ENCODE measurements around the gene CTDNEP1.

The CTDNEP1 gene

GRCh38 chr17:7289256-7290032 lies 37.9 kb upstream of the CTDNEP1 start:
- no peak overlapping the region for H3K27ac ChIP-seq (ENCODE audit: low read length)
- H3K4me1 ChIP-seq (ENCODE audit: control insufficient read depth, low read depth, low read length), result no peaks in the 10 kb centered on the region
- H3K27me3 ChIP-seq (ENCODE audit: control insufficient read depth, insufficient read depth, low read length), result peaks cover 22% of the 10 kb centered on the region
- H3K9ac ChIP-seq (ENCODE audit: low read length), result no peak overlapping the region
- no peak overlapping the region for H3K4me3 ChIP-seq (ENCODE audit: low read length)
- H3K9me3 ChIP-seq (ENCODE audit: control insufficient read depth, low read depth, low read length), result no peaks in the 10 kb centered on the region
- peaks cover 3% of the 10 kb centered on the region for H3K36me3 ChIP-seq (ENCODE audit: control insufficient read depth, low read depth, low read length)

GRCh38 chr17:7285679-7286078 lies 34.1 kb upstream of the CTDNEP1 start:
- no peak overlapping the region for H3K4me3 ChIP-seq (ENCODE audit: low read length)
- no peaks in the 10 kb centered on the region for H3K9me3 ChIP-seq (ENCODE audit: control insufficient read depth, low read depth, low read length)
- peaks cover 13% of the 10 kb centered on the region for H3K27me3 ChIP-seq (ENCODE audit: control insufficient read depth, insufficient read depth, low read length)
- peaks cover 3% of the 10 kb centered on the region for H3K36me3 ChIP-seq (ENCODE audit: control insufficient read depth, low read depth, low read length)
- no peak overlapping the region for H3K9ac ChIP-seq (ENCODE audit: low read length)
- peaks cover 3% of the 10 kb centered on the region for H3K4me1 ChIP-seq (ENCODE audit: control insufficient read depth, low read depth, low read length)
- no peak overlapping the region for H3K27ac ChIP-seq (ENCODE audit: low read length)

DNA sequence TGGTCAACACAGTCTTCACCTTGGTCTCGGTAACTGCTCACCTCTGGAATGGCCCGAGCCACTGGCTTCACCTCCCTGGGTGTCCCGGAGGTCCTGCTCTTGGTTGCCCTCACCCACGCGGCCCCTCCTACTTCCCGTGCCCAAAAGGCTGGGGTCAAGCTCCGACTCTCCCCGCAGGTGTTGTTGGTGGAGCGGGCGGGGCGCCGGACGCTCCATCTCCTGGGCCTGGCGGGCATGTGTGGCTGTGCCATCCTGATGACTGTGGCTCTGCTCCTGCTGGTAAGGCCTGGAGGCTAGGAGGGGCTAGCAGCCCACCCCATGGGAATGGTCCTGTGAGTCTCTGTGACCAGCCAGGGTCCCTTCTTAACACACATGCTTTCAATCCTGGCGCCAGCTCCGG lies 33.4 kb upstream of the CTDNEP1 start:
- H3K36me3 ChIP-seq (ENCODE audit: control insufficient read depth, low read depth, low read length), result peaks cover 3% of the 10 kb centered on the region
- no peak overlapping the region for H3K27ac ChIP-seq (ENCODE audit: low read length)
- H3K27me3 ChIP-seq (ENCODE audit: control insufficient read depth, insufficient read depth, low read length), result peaks cover 13% of the 10 kb centered on the region
- H3K4me1 ChIP-seq (ENCODE audit: control insufficient read depth, low read depth, low read length), result peaks cover 8% of the 10 kb centered on the region
- H3K9ac ChIP-seq (ENCODE audit: low read length), result no peak overlapping the region
- H3K9me3 ChIP-seq (ENCODE audit: control insufficient read depth, low read depth, low read length), result no peaks in the 10 kb centered on the region
- H3K4me3 ChIP-seq (ENCODE audit: low read length), result no peak overlapping the region

- Histone ChIP-seq H3K4me3 (ENCODE audit: low read length) (no peak overlapping the region), H3K27me3 (ENCODE audit: control insufficient read depth, insufficient read depth, low read length) (peaks cover 13% of the 10 kb centered on the region), H3K27ac (ENCODE audit: low read length) (no peak overlapping the region), H3K9ac (ENCODE audit: low read length) (no peak overlapping the region), H3K4me1 (ENCODE audit: control insufficient read depth, low read depth, low read length) (peaks cover 10% of the 10 kb centered on the region), H3K9me3 (ENCODE audit: control insufficient read depth, low read depth, low read length) (no peaks in the 10 kb centered on the region), H3K36me3 (ENCODE audit: control insufficient read depth, low read depth, low read length) (peaks cover 3% of the 10 kb centered on the region)
Observed at GRCh38 chr17:7283471-7284216, 32.1 kb upstream of the CTDNEP1 start.

GRCh38 chr17:7282752-7283321 lies 31.3 kb upstream of the CTDNEP1 start:
- Histone ChIP-seq H3K9me3 (ENCODE audit: control insufficient read depth, low read depth, low read length) (no peaks in the 10 kb centered on the region), H3K27ac (ENCODE audit: low read length) (no peak overlapping the region), H3K36me3 (ENCODE audit: control insufficient read depth, low read depth, low read length) (peaks cover 3% of the 10 kb centered on the region), H3K9ac (ENCODE audit: low read length) (no peak overlapping the region), H3K4me3 (ENCODE audit: low read length) (peak overlapping the region; percentile 61), H3K27me3 (ENCODE audit: control insufficient read depth, insufficient read depth, low read length) (peaks cover 13% of the 10 kb centered on the region), H3K4me1 (ENCODE audit: control insufficient read depth, low read depth, low read length) (peaks cover 10% of the 10 kb centered on the region)

- H3K4me1 ChIP-seq (ENCODE audit: control insufficient read depth, low read depth, low read length), result peaks cover 10% of the 10 kb centered on the region
- H3K36me3 ChIP-seq (ENCODE audit: control insufficient read depth, low read depth, low read length), result peaks cover 3% of the 10 kb centered on the region
- no peak overlapping the region for H3K27ac ChIP-seq (ENCODE audit: low read length)
- H3K9me3 ChIP-seq (ENCODE audit: control insufficient read depth, low read depth, low read length), result no peaks in the 10 kb centered on the region
- H3K9ac ChIP-seq (ENCODE audit: low read length), result peak overlapping the region; percentile 49
- peaks cover 13% of the 10 kb centered on the region for H3K27me3 ChIP-seq (ENCODE audit: control insufficient read depth, insufficient read depth, low read length)
- peak overlapping the region; percentile 61 for H3K4me3 ChIP-seq (ENCODE audit: low read length)
Observed at GRCh38 chr17:7281953-7282751, 30.6 kb upstream of the CTDNEP1 start.

DNA sequence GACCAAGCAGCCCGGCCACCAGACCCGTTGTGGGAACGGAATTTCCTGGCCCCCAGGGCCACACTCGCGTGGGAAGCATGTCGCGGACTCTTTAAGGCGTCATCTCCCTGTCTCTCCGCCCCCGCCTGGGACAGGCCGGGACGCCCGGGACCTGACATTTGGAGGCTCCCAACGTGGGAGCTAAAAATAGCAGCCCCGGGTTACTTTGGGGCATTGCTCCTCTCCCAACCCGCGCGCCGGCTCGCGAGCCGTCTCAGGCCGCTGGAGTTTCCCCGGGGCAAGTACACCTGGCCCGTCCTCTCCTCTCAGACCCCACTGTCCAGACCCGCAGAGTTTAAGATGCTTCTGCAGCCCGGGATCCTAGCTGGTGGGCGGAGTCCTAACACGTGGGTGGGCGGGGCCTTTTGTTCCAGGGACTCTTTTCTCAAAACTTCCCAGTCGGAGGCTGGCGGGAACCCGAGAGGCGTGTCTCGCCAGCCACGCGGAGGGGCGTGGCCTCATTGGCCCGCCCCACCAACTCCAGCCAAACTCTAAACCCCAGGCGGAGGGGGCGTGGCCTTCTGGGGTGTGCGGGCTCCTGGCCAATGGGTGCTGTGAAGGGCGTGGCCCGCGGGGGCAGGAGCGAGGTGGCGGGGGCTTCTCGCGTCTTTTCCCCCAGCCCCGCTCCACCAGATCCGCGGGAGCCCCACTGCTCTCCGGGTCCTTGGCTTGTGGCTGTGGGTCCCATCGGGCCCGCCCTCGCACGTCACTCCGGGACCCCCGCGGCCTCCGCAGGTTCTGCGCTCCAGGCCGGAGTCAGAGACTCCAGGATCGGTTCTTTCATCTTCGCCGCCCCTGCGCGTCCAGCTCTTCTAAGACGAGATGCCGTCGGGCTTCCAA lies 29.8 kb upstream of the CTDNEP1 start, which contains the start of gene SLC2A4:
SLC2A4 (plus strand) TSS at position 645 of the 879 bp plus-strand sequence; CDS start at position 862, 217 bp downstream.
- Histone ChIP-seq H3K9me3 (ENCODE audit: control insufficient read depth, low read depth, low read length) (no peaks in the 10 kb centered on the region), H3K9ac (ENCODE audit: low read length) (peak within 1 kb of the TSS; percentile 64), H3K27me3 (ENCODE audit: control insufficient read depth, insufficient read depth, low read length) (peaks cover 13% of the 10 kb centered on the region), H3K4me1 (ENCODE audit: control insufficient read depth, low read depth, low read length) (peaks cover 10% of the 10 kb centered on the region), H3K36me3 (ENCODE audit: control insufficient read depth, low read depth, low read length) (peaks cover 3% of the 10 kb centered on the region), H3K27ac (ENCODE audit: low read length) (no peak within 1 kb of the TSS), H3K4me3 (ENCODE audit: low read length) (peak within 1 kb of the TSS; percentile 61)

DNA sequence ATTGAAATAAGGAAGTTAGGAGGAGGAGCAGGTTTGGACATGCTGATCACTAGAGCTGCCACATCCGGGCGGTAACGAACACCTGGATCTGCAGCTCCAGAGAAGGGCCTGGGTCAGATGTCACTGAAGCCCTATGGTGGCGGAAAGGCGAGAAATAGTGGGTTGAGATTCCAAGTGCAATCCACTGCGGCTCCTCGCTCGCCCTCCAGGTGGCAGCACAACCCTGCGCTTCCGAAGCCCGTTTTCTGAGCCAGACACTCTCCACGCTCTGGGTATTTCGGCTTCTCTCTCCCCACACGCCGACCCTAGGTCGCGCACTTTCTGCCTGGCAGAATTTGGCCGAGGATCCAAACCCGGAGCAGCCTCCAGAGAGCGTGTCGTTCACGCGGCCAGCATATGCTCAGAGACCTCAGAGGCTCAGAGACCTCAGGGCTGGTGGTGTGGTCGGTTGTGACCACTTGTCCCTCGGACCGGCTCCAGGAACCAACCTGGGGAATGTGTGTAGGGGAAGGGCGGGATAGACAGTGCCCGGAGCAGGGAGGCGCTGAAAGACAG lies 29.1 kb upstream of the CTDNEP1 start:
- Histone ChIP-seq H3K36me3 (ENCODE audit: control insufficient read depth, low read depth, low read length) (peaks cover 3% of the 10 kb centered on the region), H3K27me3 (ENCODE audit: control insufficient read depth, insufficient read depth, low read length) (peaks cover 13% of the 10 kb centered on the region), H3K27ac (ENCODE audit: low read length) (no peak overlapping the region), H3K4me1 (ENCODE audit: control insufficient read depth, low read depth, low read length) (peaks cover 10% of the 10 kb centered on the region), H3K4me3 (ENCODE audit: low read length) (peak overlapping the region; percentile 61), H3K9me3 (ENCODE audit: control insufficient read depth, low read depth, low read length) (no peaks in the 10 kb centered on the region), H3K9ac (ENCODE audit: low read length) (peak overlapping the region; percentile 64)

DNA sequence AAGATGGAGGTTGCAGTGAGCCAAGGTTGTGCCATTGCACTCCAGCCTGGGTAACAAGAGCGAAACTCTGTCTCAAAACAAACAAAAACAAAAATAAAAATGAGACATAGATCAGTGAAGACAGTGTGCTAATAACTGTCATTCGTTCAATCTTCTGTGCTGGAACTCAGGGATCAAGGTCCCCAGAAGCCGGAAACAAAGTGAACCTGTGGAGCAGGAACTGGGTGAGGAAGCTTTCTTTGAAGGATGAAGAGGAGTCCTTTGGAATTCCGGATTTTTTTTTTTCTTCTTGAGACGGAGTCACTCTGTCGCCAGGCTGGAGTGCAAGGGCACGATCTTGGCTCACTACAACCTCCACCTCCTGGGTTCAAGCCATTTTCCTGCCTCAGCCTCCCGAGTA lies 27.9 kb upstream of the CTDNEP1 start:
- no peak overlapping the region for H3K4me3 ChIP-seq (ENCODE audit: low read length)
- H3K9me3 ChIP-seq (ENCODE audit: control insufficient read depth, low read depth, low read length), result no peaks in the 10 kb centered on the region
- H3K27ac ChIP-seq (ENCODE audit: low read length), result no peak overlapping the region
- H3K36me3 ChIP-seq (ENCODE audit: control insufficient read depth, low read depth, low read length), result no peaks in the 10 kb centered on the region
- H3K27me3 ChIP-seq (ENCODE audit: control insufficient read depth, insufficient read depth, low read length), result peaks cover 13% of the 10 kb centered on the region
- no peak overlapping the region for H3K9ac ChIP-seq (ENCODE audit: low read length)
- H3K4me1 ChIP-seq (ENCODE audit: control insufficient read depth, low read depth, low read length), result peaks cover 10% of the 10 kb centered on the region

- no peak overlapping the region for H3K27ac ChIP-seq (ENCODE audit: low read length)
Observed at GRCh38 chr17:7266784-7267183, 15.2 kb upstream of the CTDNEP1 start.

More at GRCh38 chr17:7266784-7267183, 15.2 kb upstream of the CTDNEP1 start:
- H3K9me3 ChIP-seq (ENCODE audit: control insufficient read depth, low read depth, low read length), result no peaks in the 10 kb centered on the region
- H3K4me3 ChIP-seq (ENCODE audit: low read length), result no peak overlapping the region
- no peak overlapping the region for H3K9ac ChIP-seq (ENCODE audit: low read length)
- H3K36me3 ChIP-seq (ENCODE audit: control insufficient read depth, low read depth, low read length), result no peaks in the 10 kb centered on the region
- H3K4me1 ChIP-seq (ENCODE audit: control insufficient read depth, low read depth, low read length), result peaks cover 3% of the 10 kb centered on the region
- H3K27me3 ChIP-seq (ENCODE audit: control insufficient read depth, insufficient read depth, low read length), result peaks cover 22% of the 10 kb centered on the region
